GM23338 (cell line): ENCODE results near the gene BTN3A1. TPM values are rescaled to one million over a fixed set of nuclear protein-coding genes. Genes with fewer than 3 reads are reported as not detected.

Experiments used
- ATAC-seq: fragments of 200-7000 bp; cut with Tn5 transposase; 3 replicates; pipeline ENCODE4 v1.9.1; 2020
- DNase-seq: peaks from one replicate; pipeline ENCODE4 v3.0.0-alpha.2; 2015; ENCODE audit warnings: low spot score
- H2AFZ ChIP-seq: fragments of 200-600 bp; sonication (generic); 2 replicates; pipeline ENCODE4 v1.8.0; 2016; ENCODE audit warnings: antibody characterized with exemption, mild to moderate bottlenecking, moderate library complexity
- H3F3A ChIP-seq: fragments of 200-600 bp; sonication (generic); replicated peaks from 2 replicates; pipeline ENCODE4 v1.8.0; 2017; ENCODE audit warnings: antibody characterized with exemption, mixed run types, low read depth
- H3K27ac ChIP-seq: fragments of 200-600 bp; sonication (generic); 2 replicates; pipeline ENCODE4 v1.6.1; 2016; ENCODE audit warnings: low read depth
- H3K27me3 ChIP-seq: fragments of 200-600 bp; sonication (generic); 2 replicates; pipeline ENCODE4 v1.8.0; 2016; ENCODE audit warnings: mild to moderate bottlenecking, mixed run types, moderate library complexity; ENCODE audit not compliant: insufficient read depth
- H3K36me3 ChIP-seq: fragments of 200-600 bp; sonication (generic); 2 replicates; pipeline ENCODE4 v1.8.0; 2016; ENCODE audit warnings: mild to moderate bottlenecking; ENCODE audit not compliant: insufficient read depth
- H3K4me1 ChIP-seq: fragments of 200-600 bp; sonication (generic); 2 replicates; pipeline ENCODE4 v1.8.0; 2016; ENCODE audit warnings: mild to moderate bottlenecking, moderate library complexity; ENCODE audit not compliant: insufficient read depth
- H3K4me2 ChIP-seq: fragments of 200-600 bp; sonication (generic); 2 replicates; pipeline ENCODE4 v1.7.1; 2017; ENCODE audit warnings: mixed run types
- H3K4me3 ChIP-seq: fragments of 200-600 bp; sonication (generic); 2 replicates; pipeline ENCODE4 v1.6.1; 2016; ENCODE audit warnings: mixed run types
- H3K79me2 ChIP-seq: fragments of 200-600 bp; sonication (generic); replicated peaks from 2 replicates; pipeline ENCODE4 v1.8.0; 2017; ENCODE audit warnings: mild to moderate bottlenecking; ENCODE audit not compliant: insufficient read depth
- H3K9me2 ChIP-seq: fragments of 200-600 bp; sonication (generic); 2 replicates; pipeline ENCODE4 v1.8.0; 2017; ENCODE audit not compliant: insufficient read depth
- H4K20me1 ChIP-seq: fragments of 200-600 bp; sonication (generic); replicated peaks from 2 replicates; pipeline ENCODE4 v1.8.0; 2017; ENCODE audit warnings: mild to moderate bottlenecking; ENCODE audit not compliant: insufficient read depth
- H3K27ac Mint-ChIP-seq: 2 replicates; pipeline ENCODE4 v1.8.0; 2020; ENCODE audit warnings: inconsistent platforms, mild to moderate bottlenecking, moderate library complexity, mixed read lengths
- H3K27me3 Mint-ChIP-seq: 3 replicates; pipeline ENCODE4 v1.8.0; 2022; ENCODE audit warnings: low read depth, mild to moderate bottlenecking, moderate library complexity, mixed read lengths, inconsistent platforms; ENCODE audit not compliant: insufficient read depth, poor library complexity
- H3K36me3 Mint-ChIP-seq: 3 replicates; pipeline ENCODE4 v1.8.0; 2021; ENCODE audit warnings: low read depth, mild to moderate bottlenecking, inconsistent platforms, moderate library complexity, mixed read lengths
- H3K4me1 Mint-ChIP-seq: 3 replicates; pipeline ENCODE4 v1.8.0; 2020; ENCODE audit warnings: mild to moderate bottlenecking, inconsistent platforms, mixed read lengths
- H3K4me3 Mint-ChIP-seq: 3 replicates; pipeline ENCODE4 v1.8.0; 2021; ENCODE audit warnings: moderate library complexity, mild to moderate bottlenecking, inconsistent platforms, mixed read lengths
- H3K9me3 Mint-ChIP-seq: 3 replicates; pipeline ENCODE4 v1.8.0; 2020; ENCODE audit warnings: moderate library complexity, mild to moderate bottlenecking, inconsistent platforms, mixed read lengths
- CREB1 ChIP-seq: fragments of 250-450 bp; sonication (Bioruptor Pico); IDR thresholded peaks from 2 replicates; pipeline ENCODE4 v1.5.0; 2020; ENCODE audit warnings: low read depth, mild to moderate bottlenecking, moderate library complexity
- EZH2 ChIP-seq: fragments of 200-600 bp; sonication (generic); IDR thresholded peaks from one replicate; pipeline ENCODE4 v1.8.0; 2017; ENCODE audit warnings: antibody characterized with exemption, mild to moderate bottlenecking, low read depth; ENCODE audit not compliant: unreplicated experiment
- EZH2phosphoT487 ChIP-seq: fragments of 200-600 bp; sonication (generic); IDR thresholded peaks from one replicate; pipeline ENCODE4 v1.8.1; 2018; ENCODE audit warnings: antibody characterized with exemption; ENCODE audit not compliant: unreplicated experiment
- POLR2AphosphoS5 ChIP-seq: IDR thresholded peaks from 2 replicates; pipeline ENCODE4 v1.6.1; 2016; ENCODE audit warnings: antibody characterized with exemption, low read depth
- ZNF114 ChIP-seq: fragments of 250-450 bp; sonication (Bioruptor Pico); IDR thresholded peaks from 2 replicates; pipeline ENCODE4 v1.5.0; 2020; ENCODE audit warnings: mild to moderate bottlenecking, moderate library complexity
- ZNF331 ChIP-seq: fragments of 250-450 bp; sonication (Bioruptor Pico); IDR thresholded peaks from 2 replicates; pipeline ENCODE4 v1.5.0; 2020; ENCODE audit warnings: low read depth, mild to moderate bottlenecking, moderate library complexity
- polyA plus RNA-seq: library from polyadenylated mRNA; unstranded; fragments of >200 nt; fragmentation: Nextera tagmentation; extraction: Ambion mirVana; gene quantifications from 2 replicates; pipeline ENCODE4 v1.2.1, GENCODE V29; 2016
- total RNA-seq: library from RNA; depleted of rRNA; stranded (reverse); fragments of >200 nt; shearing (Covaris generic); gene quantifications from 2 replicates; pipeline ENCODE4 v1.2.3, GENCODE V29; 2014
- TF ChIP-seq, protein P1 (sequence below): IDR thresholded peaks from one replicate; pipeline ENCODE4 v1.6.1; 2018; ENCODE audit warnings: antibody characterized with exemption; ENCODE audit not compliant: unreplicated experiment
- TF ChIP-seq, protein P2 (sequence below), 2 experiments: fragments of 200-600 bp in 1 of 2; sonication (generic) in 1 of 2; conservative IDR thresholded peaks; 2 replicates each; pipeline versions ENCODE4 v1.5.1 to v1.6.1; 2016 to 2017; ENCODE audit warnings: antibody characterized with exemption in 2 of 2, low read depth in 2 of 2, mild to moderate bottlenecking in 2 of 2, moderate library complexity in 1 of 2
- TF ChIP-seq, protein P3 (sequence below): IDR thresholded peaks from 2 replicates; pipeline ENCODE4 v1.6.1; 2016; ENCODE audit warnings: antibody characterized with exemption

The BTN3A1 gene
- total and polyA plus RNA-seq, 2 experiments from 2014 or later: 2.4 to 4.0 TPM

DNA sequence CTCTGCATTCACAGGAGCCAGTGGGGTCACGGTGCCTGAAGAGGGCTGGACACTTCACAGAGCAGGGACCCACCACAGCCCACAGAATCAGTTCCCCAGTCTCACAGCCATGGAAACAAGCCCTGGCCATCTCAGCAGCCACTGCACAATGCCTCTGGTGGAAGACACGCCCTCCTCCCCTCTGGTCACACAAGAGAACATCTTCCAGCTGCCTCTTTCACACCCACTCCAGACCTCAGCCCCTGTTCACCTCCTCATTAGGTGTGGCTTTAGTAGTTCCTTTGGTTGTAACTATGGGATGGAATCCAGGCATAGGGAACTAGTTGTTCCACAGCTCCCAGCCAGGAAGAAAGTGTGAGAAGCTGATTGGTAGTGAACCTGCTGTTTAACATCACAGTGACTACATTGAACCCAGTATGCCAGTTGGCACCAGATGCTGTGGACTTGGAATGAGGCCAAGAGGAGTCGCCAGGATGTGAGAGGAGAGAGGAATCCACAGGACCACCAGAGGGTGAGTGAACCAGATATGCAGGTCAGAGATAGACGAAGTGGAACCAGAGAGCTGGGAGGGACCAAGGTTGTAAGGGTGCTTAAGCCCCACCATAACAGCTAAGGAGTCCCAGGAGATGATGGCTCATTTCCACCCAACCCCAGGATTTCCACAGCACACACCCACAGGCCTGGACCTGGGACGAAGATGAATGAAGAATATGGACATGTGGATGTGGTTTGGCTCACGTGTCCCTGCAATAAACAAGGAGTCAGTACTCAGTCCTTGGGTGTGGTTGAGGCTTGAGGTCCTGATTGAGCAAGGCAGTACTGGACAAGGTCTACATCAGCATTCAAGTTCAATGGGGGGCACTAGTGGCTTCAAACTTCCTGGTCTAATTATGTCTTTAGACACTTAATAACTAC lies 29.4 kb downstream of the BTN3A1 start (continued):
- TF ChIP-seq, protein P1, sequence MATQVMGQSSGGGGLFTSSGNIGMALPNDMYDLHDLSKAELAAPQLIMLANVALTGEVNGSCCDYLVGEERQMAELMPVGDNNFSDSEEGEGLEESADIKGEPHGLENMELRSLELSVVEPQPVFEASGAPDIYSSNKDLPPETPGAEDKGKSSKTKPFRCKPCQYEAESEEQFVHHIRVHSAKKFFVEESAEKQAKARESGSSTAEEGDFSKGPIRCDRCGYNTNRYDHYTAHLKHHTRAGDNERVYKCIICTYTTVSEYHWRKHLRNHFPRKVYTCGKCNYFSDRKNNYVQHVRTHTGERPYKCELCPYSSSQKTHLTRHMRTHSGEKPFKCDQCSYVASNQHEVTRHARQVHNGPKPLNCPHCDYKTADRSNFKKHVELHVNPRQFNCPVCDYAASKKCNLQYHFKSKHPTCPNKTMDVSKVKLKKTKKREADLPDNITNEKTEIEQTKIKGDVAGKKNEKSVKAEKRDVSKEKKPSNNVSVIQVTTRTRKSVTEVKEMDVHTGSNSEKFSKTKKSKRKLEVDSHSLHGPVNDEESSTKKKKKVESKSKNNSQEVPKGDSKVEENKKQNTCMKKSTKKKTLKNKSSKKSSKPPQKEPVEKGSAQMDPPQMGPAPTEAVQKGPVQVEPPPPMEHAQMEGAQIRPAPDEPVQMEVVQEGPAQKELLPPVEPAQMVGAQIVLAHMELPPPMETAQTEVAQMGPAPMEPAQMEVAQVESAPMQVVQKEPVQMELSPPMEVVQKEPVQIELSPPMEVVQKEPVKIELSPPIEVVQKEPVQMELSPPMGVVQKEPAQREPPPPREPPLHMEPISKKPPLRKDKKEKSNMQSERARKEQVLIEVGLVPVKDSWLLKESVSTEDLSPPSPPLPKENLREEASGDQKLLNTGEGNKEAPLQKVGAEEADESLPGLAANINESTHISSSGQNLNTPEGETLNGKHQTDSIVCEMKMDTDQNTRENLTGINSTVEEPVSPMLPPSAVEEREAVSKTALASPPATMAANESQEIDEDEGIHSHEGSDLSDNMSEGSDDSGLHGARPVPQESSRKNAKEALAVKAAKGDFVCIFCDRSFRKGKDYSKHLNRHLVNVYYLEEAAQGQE: no peak
- no peak for TF ChIP-seq CREB1 (CRISPR knock-in tag)
- TF ChIP-seq POLR2AphosphoS5: no peak
- TF ChIP-seq, protein P2, sequence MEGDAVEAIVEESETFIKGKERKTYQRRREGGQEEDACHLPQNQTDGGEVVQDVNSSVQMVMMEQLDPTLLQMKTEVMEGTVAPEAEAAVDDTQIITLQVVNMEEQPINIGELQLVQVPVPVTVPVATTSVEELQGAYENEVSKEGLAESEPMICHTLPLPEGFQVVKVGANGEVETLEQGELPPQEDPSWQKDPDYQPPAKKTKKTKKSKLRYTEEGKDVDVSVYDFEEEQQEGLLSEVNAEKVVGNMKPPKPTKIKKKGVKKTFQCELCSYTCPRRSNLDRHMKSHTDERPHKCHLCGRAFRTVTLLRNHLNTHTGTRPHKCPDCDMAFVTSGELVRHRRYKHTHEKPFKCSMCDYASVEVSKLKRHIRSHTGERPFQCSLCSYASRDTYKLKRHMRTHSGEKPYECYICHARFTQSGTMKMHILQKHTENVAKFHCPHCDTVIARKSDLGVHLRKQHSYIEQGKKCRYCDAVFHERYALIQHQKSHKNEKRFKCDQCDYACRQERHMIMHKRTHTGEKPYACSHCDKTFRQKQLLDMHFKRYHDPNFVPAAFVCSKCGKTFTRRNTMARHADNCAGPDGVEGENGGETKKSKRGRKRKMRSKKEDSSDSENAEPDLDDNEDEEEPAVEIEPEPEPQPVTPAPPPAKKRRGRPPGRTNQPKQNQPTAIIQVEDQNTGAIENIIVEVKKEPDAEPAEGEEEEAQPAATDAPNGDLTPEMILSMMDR (conservative IDR thresholded peaks at IDR 0.05; ENCODE audit: low read depth in 2 of 2): no peak

DNA sequence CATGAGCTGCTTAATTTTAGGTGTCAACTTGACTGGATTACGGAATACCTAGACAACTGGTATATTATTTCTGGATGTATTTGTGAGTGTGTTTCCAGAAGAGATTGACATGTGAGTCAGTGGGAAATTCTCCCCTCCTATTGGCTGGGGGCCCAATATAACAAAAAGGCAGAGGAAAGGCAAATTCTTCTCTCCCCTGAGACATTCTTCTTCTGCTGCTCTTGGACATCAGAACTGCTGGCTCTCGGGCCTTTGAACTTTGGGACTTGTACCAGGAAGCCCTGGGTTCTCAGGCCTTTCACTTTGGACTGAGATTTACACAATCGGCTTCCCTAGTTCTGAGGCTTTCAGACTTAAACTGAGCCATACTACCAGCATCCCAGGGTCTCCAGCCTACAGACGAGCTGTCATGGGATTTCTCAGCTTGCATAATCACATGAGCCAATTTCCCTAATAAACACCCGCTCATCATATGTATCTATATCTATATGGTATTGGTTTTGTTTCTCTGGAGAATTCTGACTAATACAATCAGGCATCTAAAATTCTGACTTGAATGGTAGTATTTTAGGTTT lies 30.6 kb downstream of the BTN3A1 start:
- peaks cover 49% of the 10 kb centered on the region for H3K36me3 Mint-ChIP-seq
- Histone ChIP-seq H3K79me2 (no peaks in the 10 kb centered on the region), H2AFZ (no peak overlapping the region), H3F3A (no peaks in the 10 kb centered on the region), H3K4me2 (no peak overlapping the region), H3K4me3 (no peak overlapping the region), H3K27ac (no peak overlapping the region), H3K9me2 (peaks cover 4% of the 10 kb centered on the region; the same call in 1 of the 2 replicates), H4K20me1 (no peaks in the 10 kb centered on the region), H3K4me1 (no peaks in the 10 kb centered on the region), H3K27me3 (no peaks in the 10 kb centered on the region), H3K36me3 (no peaks in the 10 kb centered on the region; the same call in 1 of the 2 replicates)
- DNase-seq: no peak
- ATAC-seq: no peak
- no peak overlapping the region for H3K27ac Mint-ChIP-seq
- no peak overlapping the region for H3K4me3 Mint-ChIP-seq
- H3K27me3 Mint-ChIP-seq: peaks cover 5% of the 10 kb centered on the region
- no peaks in the 10 kb centered on the region for H3K4me1 Mint-ChIP-seq
- peaks cover 19% of the 10 kb centered on the region for H3K9me3 Mint-ChIP-seq
- TF ChIP-seq, protein P3, sequence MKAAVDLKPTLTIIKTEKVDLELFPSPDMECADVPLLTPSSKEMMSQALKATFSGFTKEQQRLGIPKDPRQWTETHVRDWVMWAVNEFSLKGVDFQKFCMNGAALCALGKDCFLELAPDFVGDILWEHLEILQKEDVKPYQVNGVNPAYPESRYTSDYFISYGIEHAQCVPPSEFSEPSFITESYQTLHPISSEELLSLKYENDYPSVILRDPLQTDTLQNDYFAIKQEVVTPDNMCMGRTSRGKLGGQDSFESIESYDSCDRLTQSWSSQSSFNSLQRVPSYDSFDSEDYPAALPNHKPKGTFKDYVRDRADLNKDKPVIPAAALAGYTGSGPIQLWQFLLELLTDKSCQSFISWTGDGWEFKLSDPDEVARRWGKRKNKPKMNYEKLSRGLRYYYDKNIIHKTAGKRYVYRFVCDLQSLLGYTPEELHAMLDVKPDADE: no peak
- TF ChIP-seq, protein P2 (conservative IDR thresholded peaks at IDR 0.05; ENCODE audit: low read depth in 2 of 2): no peak
- no peak for TF ChIP-seq ZNF114 (CRISPR knock-in tag)
- TF ChIP-seq EZH2: no peak
- no peak for TF ChIP-seq ZNF331 (CRISPR knock-in tag)
- TF ChIP-seq EZH2phosphoT487: no peak
- no peak for TF ChIP-seq CREB1 (CRISPR knock-in tag)
